Activated CD8-positive, alpha-beta T cell treated with anti-CD3 and anti-CD28 coated beads for 36 hours (primary cell): Measurements from ENCODE around the gene BMP6. TPM values are rescaled to one million over a fixed set of nuclear protein-coding genes. Genes with fewer than 3 reads are reported as not detected.

Experiments
- ATAC-seq: fragments of 200-7000 bp; cut with Tn5 transposase; one replicate; pipeline ENCODE4 v1.10.0; 2021; ENCODE audit warnings: mild to moderate bottlenecking, moderate library complexity
- CTCF ChIA-PET: fragments of 350-600 bp; sonication (Branson Sonifier 250); formaldehyde crosslinking; loops from one replicate; lab custom pipeline; 2021; ENCODE audit warnings: antibody characterized with exemption; lab: Charles Lee
- POLR2A ChIA-PET: fragments of 350-600 bp; sonication (Branson Sonifier 250); formaldehyde crosslinking; loops from one replicate; lab custom pipeline; 2021; ENCODE audit warnings: antibody characterized with exemption; lab: Charles Lee
- DNase-seq: peaks from one replicate; pipeline ENCODE4 v3.0.0-alpha.2; 2020
- H3K27ac Mint-ChIP-seq: one replicate; pipeline ENCODE4 v1.8.0; 2021; ENCODE audit warnings: mild to moderate bottlenecking, mixed read lengths
- H3K27me3 Mint-ChIP-seq: one replicate; pipeline ENCODE4 v1.8.0; 2021; ENCODE audit warnings: mixed read lengths
- H3K36me3 Mint-ChIP-seq: one replicate; pipeline ENCODE4 v1.8.0; 2021; ENCODE audit warnings: low read depth, mixed read lengths
- H3K4me1 Mint-ChIP-seq: one replicate; pipeline ENCODE4 v1.8.0; 2021; ENCODE audit warnings: low read depth, mixed read lengths
- H3K4me3 Mint-ChIP-seq: one replicate; pipeline ENCODE4 v1.8.0; 2021; ENCODE audit warnings: mild to moderate bottlenecking, moderate library complexity, mixed read lengths
- H3K9me3 Mint-ChIP-seq: one replicate; pipeline ENCODE4 v1.8.0; 2021; ENCODE audit warnings: mixed read lengths
- CTCF ChIP-seq: fragments of 200-600 bp; IDR thresholded peaks from one replicate; pipeline ENCODE4 v1.8.0; 2022; ENCODE audit warnings: antibody characterized with exemption, mild to moderate bottlenecking
- intact Hi-C: fragments of 100-400 bp; cut with micrococcal nuclease; formaldehyde crosslinking; loops from one replicate; pipeline ENCODE4 v1.10.0; 2022
- total RNA-seq, 2 experiments: library from RNA; stranded (reverse); gene quantifications; one replicate each; pipeline ENCODE4 v1.2.3, GENCODE V29; 2021

Gene BMP6
- total RNA-seq, 2 experiments from 2014 or later: 0.09 to 0.18 TPM

DNA sequence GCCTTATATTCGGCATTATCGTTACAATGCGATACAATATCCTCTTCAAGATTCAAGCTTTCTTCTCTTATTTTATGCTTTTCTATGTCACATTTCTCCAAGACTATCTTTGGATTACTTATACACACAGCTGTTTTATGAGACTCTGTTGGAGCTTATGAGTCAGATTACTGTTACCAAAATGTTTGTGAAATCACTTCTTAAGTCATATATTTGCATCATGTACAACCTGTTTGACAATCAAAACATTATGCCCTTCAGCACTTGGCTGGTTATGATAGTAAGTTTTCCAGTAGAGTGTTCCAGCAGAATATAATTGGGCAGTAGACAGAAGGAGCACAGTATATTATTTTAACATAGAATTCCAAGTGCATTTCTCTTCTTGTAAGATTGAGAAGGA, 35.2 kb downstream of the BMP6 start:
- no peak for TF ChIP-seq CTCF
- Mint-ChIP-seq H3K4me3 (no peak overlapping the region), H3K4me1 (no peaks in the 10 kb centered on the region), H3K27me3 (peaks cover 15% of the 10 kb centered on the region), H3K27ac (no peak overlapping the region), H3K36me3 (no peaks in the 10 kb centered on the region), H3K9me3 (no peaks in the 10 kb centered on the region)
- POLR2A ChIA-PET: no interaction called here
- intact Hi-C loops: no loop called here
- CTCF ChIA-PET: no interaction called here
- ATAC-seq (no peak), DNase-seq (no peak)

- intact Hi-C loops: no loop called here
- no peak overlapping the region for H3K27ac Mint-ChIP-seq
- CTCF ChIA-PET: no interaction called here
- DNase-seq (no peak), ATAC-seq (no peak)
- H3K4me3 Mint-ChIP-seq: no peak overlapping the region
- H3K4me1 Mint-ChIP-seq: no peaks in the 10 kb centered on the region
- POLR2A ChIA-PET: no interaction called here
- peaks cover 9% of the 10 kb centered on the region for H3K27me3 Mint-ChIP-seq
- no peak for TF ChIP-seq CTCF
- no peaks in the 10 kb centered on the region for H3K36me3 Mint-ChIP-seq
- H3K9me3 Mint-ChIP-seq: no peaks in the 10 kb centered on the region
Observed at GRCh38 chr6:7762760-7763159, 36.9 kb downstream of the BMP6 start.

- no peak overlapping the region for H3K27ac Mint-ChIP-seq
- ChIA-PET POLR2A (no interaction called here), CTCF (no interaction called here)
- H3K9me3 Mint-ChIP-seq: no peaks in the 10 kb centered on the region
- no peak for TF ChIP-seq CTCF
- intact Hi-C loops: no loop called here
- H3K4me1 Mint-ChIP-seq: no peaks in the 10 kb centered on the region
- no peak for ATAC-seq
- no peaks in the 10 kb centered on the region for H3K36me3 Mint-ChIP-seq
- peaks cover 9% of the 10 kb centered on the region for H3K27me3 Mint-ChIP-seq
- DNase-seq: no peak
- no peak overlapping the region for H3K4me3 Mint-ChIP-seq
Observed at GRCh38 chr6:7763881-7764280, 38.0 kb downstream of the BMP6 start.

GRCh38 chr6:7765575-7766325, 39.9 kb downstream of the BMP6 start:
- DNase-seq: no peak
- H3K4me3 Mint-ChIP-seq: no peak overlapping the region
- CTCF ChIA-PET: no interaction called here
- no peak for ATAC-seq
- intact Hi-C loops: loop anchor here (1.0 kb wide), 1 partner anchor 12 kb away; no protein-coding TSS in a partner anchor
- no peak overlapping the region for H3K27ac Mint-ChIP-seq
- POLR2A ChIA-PET: no interaction called here
- H3K27me3 Mint-ChIP-seq: peaks cover 11% of the 10 kb centered on the region
- H3K4me1 Mint-ChIP-seq: no peaks in the 10 kb centered on the region
- TF ChIP-seq CTCF: no peak
- no peaks in the 10 kb centered on the region for H3K36me3 Mint-ChIP-seq
- H3K9me3 Mint-ChIP-seq: no peaks in the 10 kb centered on the region

GRCh38 chr6:7769702-7770101, 43.8 kb downstream of the BMP6 start:
- Mint-ChIP-seq H3K4me1 (no peaks in the 10 kb centered on the region), H3K27ac (no peak overlapping the region), H3K9me3 (no peaks in the 10 kb centered on the region), H3K4me3 (no peak overlapping the region), H3K27me3 (peaks cover 13% of the 10 kb centered on the region), H3K36me3 (no peaks in the 10 kb centered on the region)
- ChIA-PET CTCF (no interaction called here), POLR2A (no interaction called here)
- intact Hi-C loops: no loop called here
- no peak for ATAC-seq
- no peak for TF ChIP-seq CTCF
- DNase-seq: no peak
